B cell (primary cell): Measurements from ENCODE around the gene PRR16. TPM values are rescaled to one million over a fixed set of nuclear protein-coding genes. Genes with fewer than 3 reads are reported as not detected.
"Not testable (repeated sequence)": the region's sequence is repeated elsewhere in the genome, so short reads cannot be mapped to it uniquely, and the experiment has no call there.

Experiments used
- ATAC-seq: fragments of 200-7000 bp; cut with Tn5 transposase; one replicate; pipeline ENCODE4 v1.10.0; 2021; ENCODE audit warnings: low read depth, mild to moderate bottlenecking, moderate number of reproducible peaks, moderate library complexity
- CTCF ChIA-PET: fragments of 350-600 bp; sonication (Branson Sonifier 250); formaldehyde crosslinking; loops from one replicate; lab custom pipeline; 2021; ENCODE audit warnings: antibody characterized with exemption, inconsistent platforms; lab: Charles Lee
- POLR2A ChIA-PET: fragments of 350-600 bp; sonication (Branson Sonifier 250); formaldehyde crosslinking; loops from one replicate; lab custom pipeline; 2021; ENCODE audit warnings: antibody characterized with exemption; lab: Charles Lee
- DNase-seq: peaks from one replicate; pipeline ENCODE4 v3.0.0; 2013
- H2AFZ ChIP-seq: 2 replicates; pipeline ENCODE4 v1.6.1; 2012; ENCODE audit warnings: mild to moderate bottlenecking, low read depth, low read length; ENCODE audit not compliant: insufficient read depth, poor library complexity, severe bottlenecking
- H3K27ac ChIP-seq, 2 donors: 1 replicate in 1 of 2; 2 replicates in 1 of 2; pipeline ENCODE4 v1.5.1; 2012 to 2013; ENCODE audit warnings: low read length in 2 of 2, mild to moderate bottlenecking in 2 of 2, moderate library complexity in 1 of 2
- H3K27me3 ChIP-seq, 4 experiments: fragments of 200-600 bp in 1 of 4; sonication (generic) in 1 of 4; replicated peaks in 1 of 4; 1 replicate in 2 of 4; 2 replicates in 2 of 4; pipeline versions ENCODE4 v1.6.1 to v1.7.0; 2013 to 2016; ENCODE audit warnings: low read length in 3 of 4, mild to moderate bottlenecking in 2 of 4, mixed read lengths in 1 of 4, moderate library complexity in 1 of 4; ENCODE audit not compliant: insufficient read depth in 4 of 4, control insufficient read depth in 3 of 4; ENCODE audit errors: control extremely low read depth in 1 of 4
- H3K36me3 ChIP-seq, 2 experiments: replicated peaks in 1 of 2; 1 replicate in 1 of 2; 2 replicates in 1 of 2; pipeline versions ENCODE4 v1.6.1 to v1.7.1; 2013; ENCODE audit warnings: low read length in 1 of 2; ENCODE audit not compliant: insufficient read depth in 2 of 2, control insufficient read depth in 1 of 2; ENCODE audit errors: control extremely low read depth in 1 of 2, extremely low read depth in 1 of 2
- H3K4me1 ChIP-seq, 2 donors: fragments of 200-600 bp in 1 of 2; sonication (generic) in 1 of 2; 1 replicate in 1 of 2; 2 replicates in 1 of 2; pipeline versions ENCODE4 v1.5.1 to v1.6.1; 2013 to 2017; ENCODE audit warnings: low read length in 2 of 2; ENCODE audit not compliant: control insufficient read depth in 2 of 2, insufficient read depth in 2 of 2
- H3K4me2 ChIP-seq: replicated peaks from 2 replicates; pipeline ENCODE3; 2012; ENCODE audit warnings: mild to moderate bottlenecking, low read depth, low read length; ENCODE audit not compliant: poor library complexity, severe bottlenecking
- H3K4me3 ChIP-seq, 5 experiments: fragments of 200-600 bp in 1 of 5; sonication (generic) in 1 of 5; 1 replicate in 3 of 5; 2 replicates in 2 of 5; pipeline versions ENCODE4 v1.5.1 to v1.7.0; 2011 to 2016; ENCODE audit warnings: low read length in 4 of 5, mild to moderate bottlenecking in 4 of 5, low read depth in 2 of 5, control low read depth in 1 of 5, moderate library complexity in 1 of 5; ENCODE audit not compliant: insufficient read depth in 1 of 5; ENCODE audit errors: control extremely low read depth in 1 of 5, extremely low read depth in 1 of 5
- H3K79me2 ChIP-seq: fragments of 200-600 bp; sonication (generic); one replicate; pipeline ENCODE4 v1.6.0; 2016; ENCODE audit warnings: low read length; ENCODE audit not compliant: control insufficient read depth, insufficient read depth
- H3K9ac ChIP-seq: fragments of 200-600 bp; sonication (generic); 2 replicates; pipeline ENCODE4 v1.6.1; 2017; ENCODE audit warnings: mild to moderate bottlenecking, low read length, moderate library complexity
- H3K9me3 ChIP-seq, 3 donors: one replicate each; pipeline versions ENCODE4 v1.6.1 to v1.7.1; 2013; ENCODE audit warnings: low read length in 2 of 3; ENCODE audit not compliant: control insufficient read depth in 2 of 3, insufficient read depth in 1 of 3; ENCODE audit errors: control extremely low read depth in 1 of 3
- H4K20me1 ChIP-seq: 2 replicates; pipeline ENCODE4 v1.6.0; 2012; ENCODE audit warnings: mild to moderate bottlenecking, low read length; ENCODE audit not compliant: insufficient read depth, control insufficient read depth, poor library complexity, severe bottlenecking
- H3K27ac Mint-ChIP-seq: one replicate; pipeline ENCODE4 v1.8.0; 2021; ENCODE audit warnings: mixed read lengths
- H3K27me3 Mint-ChIP-seq: one replicate; pipeline ENCODE4 v1.8.0; 2021; ENCODE audit warnings: mixed read lengths
- H3K4me1 Mint-ChIP-seq: one replicate; pipeline ENCODE4 v1.8.0; 2021; ENCODE audit warnings: mixed read lengths
- H3K4me3 Mint-ChIP-seq: one replicate; pipeline ENCODE4 v1.8.0; 2021; ENCODE audit warnings: mixed read lengths
- H3K9me3 Mint-ChIP-seq: one replicate; pipeline ENCODE4 v1.8.0; 2022; ENCODE audit warnings: mixed read lengths; ENCODE audit not compliant: insufficient read depth
- CTCF ChIP-seq: fragments of 200-600 bp; IDR thresholded peaks from one replicate; pipeline ENCODE4 v1.8.0; 2022; ENCODE audit warnings: antibody characterized with exemption, mild to moderate bottlenecking
- EZH2 ChIP-seq: IDR thresholded peaks from 2 replicates; pipeline ENCODE4 v1.6.1; 2012; ENCODE audit warnings: borderline replicate concordance, low read depth, mild to moderate bottlenecking, moderate library complexity, low read length; ENCODE audit not compliant: insufficient read depth, poor library complexity, severe bottlenecking
- WGBS: methylation state at CpG from one replicate; pipeline ENCODE4 v1.1.5; 2013; ENCODE audit warnings: missing lambda C conversion rate; ENCODE audit not compliant: insufficient coverage; 5-methylcytosine and 5-hydroxymethylcytosine counted together
- intact Hi-C: fragments of 100-400 bp; cut with micrococcal nuclease; formaldehyde crosslinking; loops from one replicate; pipeline ENCODE4 v1.10.0; 2022
- polyA plus RNA-seq: library from polyadenylated mRNA; depleted of rRNA; stranded (reverse); fragments of >200 nt; gene quantifications from 2 replicates; pipeline ENCODE4 v1.2.3, GENCODE V29; 2012
- total RNA-seq, 2 donors: library from RNA; stranded (reverse); fragments of 120-200 nt in 1 of 2; gene quantifications; 1 replicate in 1 of 2; 2 replicates in 1 of 2; pipeline versions ENCODE4 v1.2.3 to v1.2.4, GENCODE V29; 2013 to 2022

Gene PRR16
- total and polyA plus RNA-seq, 2 donors (not counting 1 experiment from before 2014, with no cell fraction given), result 0.16 TPM; not detected in 1

- H3K4me1 ChIP-seq, POLR2A ChIA-PET, H3K4me3 ChIP-seq, H3K27ac Mint-ChIP-seq, H3K27ac ChIP-seq, H3K9me3 ChIP-seq, H3K4me2 ChIP-seq, ATAC-seq, H2AFZ ChIP-seq, H3K79me2 ChIP-seq, CTCF ChIA-PET, intact Hi-C loops, H3K4me3 Mint-ChIP-seq, DNase-seq, H3K27me3 Mint-ChIP-seq, H3K9me3 Mint-ChIP-seq, H4K20me1 ChIP-seq, H3K27me3 ChIP-seq, H3K4me1 Mint-ChIP-seq, H3K36me3 ChIP-seq, H3K9ac ChIP-seq: not testable (repeated sequence)
- WGBS, result 80% methylated on average over 4 of the region's 16 CpGs
Observed at GRCh38 chr5:120702817-120703538, 238.9 kb downstream of the PRR16 start.

DNA sequence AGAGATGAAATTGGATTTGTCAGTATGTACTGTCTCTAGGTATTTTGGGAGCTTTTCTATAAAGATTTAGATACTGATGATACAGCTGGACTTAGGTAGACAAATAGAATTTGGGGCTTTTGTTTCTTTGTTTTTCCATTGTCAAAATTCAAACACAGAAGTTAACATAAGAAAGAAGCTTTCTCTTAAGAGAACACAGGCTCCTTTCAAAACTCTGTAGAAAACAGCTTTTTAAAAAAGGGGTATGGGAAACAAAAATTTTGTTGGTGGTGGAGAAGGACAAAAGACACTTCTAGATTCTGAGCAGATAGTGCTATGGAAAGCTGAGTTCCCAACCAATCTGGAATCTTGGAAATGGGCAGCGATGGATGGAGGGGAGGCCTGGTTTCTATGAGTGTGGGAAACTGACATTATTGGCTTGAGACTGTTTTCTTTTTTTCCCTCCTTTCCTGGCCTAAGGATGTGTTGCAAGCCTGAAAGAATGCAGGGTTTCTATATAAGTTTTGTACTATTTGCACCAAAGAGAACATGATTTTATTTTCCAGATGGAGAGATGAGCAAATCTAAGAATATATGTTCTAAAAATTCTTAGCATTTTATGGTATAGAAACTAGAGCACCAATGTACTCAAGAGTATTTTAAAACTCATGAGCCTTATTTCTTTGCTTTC, 240.0 kb downstream of the PRR16 start:
- Mint-ChIP-seq H3K27me3 (no peaks in the 10 kb centered on the region), H3K4me3 (no peak overlapping the region), H3K27ac (no peak overlapping the region), H3K9me3 (no peaks in the 10 kb centered on the region), H3K4me1 (no peaks in the 10 kb centered on the region)
- H3K27me3 ChIP-seq, result no peaks in the 10 kb centered on the region
- H3K9ac ChIP-seq, result no peak overlapping the region
- no peaks in the 10 kb centered on the region for H3K79me2 ChIP-seq
- no peak overlapping the region for H2AFZ ChIP-seq
- H3K36me3 ChIP-seq, result no peaks in the 10 kb centered on the region
- 80% methylated on average over 1 of the region's 1 CpG for WGBS
- H3K4me2 ChIP-seq, result no peak overlapping the region
- TF ChIP-seq CTCF (no peak), EZH2 (no peak)
- H3K4me3 ChIP-seq, result no peak overlapping the region
- H3K27ac ChIP-seq, result no peak overlapping the region
- POLR2A ChIA-PET, result no interaction called here
- no peaks in the 10 kb centered on the region for H3K4me1 ChIP-seq
- CTCF ChIA-PET, result no interaction called here
- H4K20me1 ChIP-seq, result no peaks in the 10 kb centered on the region
- no peak for DNase-seq
- no peak for ATAC-seq
- intact Hi-C loops, result no loop called here
- no peaks in the 10 kb centered on the region for H3K9me3 ChIP-seq
